ENCODE measurements around the gene PSMC3.

DNA sequence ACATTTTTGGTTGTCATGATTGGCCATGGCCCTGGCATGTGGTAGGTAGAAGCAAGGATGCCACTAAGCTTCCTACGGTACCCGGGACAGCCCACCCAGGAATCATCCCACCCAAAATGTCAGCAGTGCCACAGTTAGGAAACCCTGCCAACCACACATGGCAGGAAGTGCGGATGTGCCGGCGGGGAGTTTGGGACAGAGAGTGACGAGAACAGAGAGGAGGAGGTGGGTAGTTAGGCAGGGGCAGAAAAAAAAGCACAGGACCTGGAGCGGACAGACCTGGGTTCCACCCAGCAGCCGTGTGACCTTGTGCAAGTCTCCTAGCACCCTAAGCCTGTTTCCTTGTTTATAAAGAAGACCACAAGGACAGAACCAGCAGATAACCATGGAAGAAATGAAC lies 51.2 kb downstream of the PSMC3 start:
- TF ChIP-seq, protein P1, sequence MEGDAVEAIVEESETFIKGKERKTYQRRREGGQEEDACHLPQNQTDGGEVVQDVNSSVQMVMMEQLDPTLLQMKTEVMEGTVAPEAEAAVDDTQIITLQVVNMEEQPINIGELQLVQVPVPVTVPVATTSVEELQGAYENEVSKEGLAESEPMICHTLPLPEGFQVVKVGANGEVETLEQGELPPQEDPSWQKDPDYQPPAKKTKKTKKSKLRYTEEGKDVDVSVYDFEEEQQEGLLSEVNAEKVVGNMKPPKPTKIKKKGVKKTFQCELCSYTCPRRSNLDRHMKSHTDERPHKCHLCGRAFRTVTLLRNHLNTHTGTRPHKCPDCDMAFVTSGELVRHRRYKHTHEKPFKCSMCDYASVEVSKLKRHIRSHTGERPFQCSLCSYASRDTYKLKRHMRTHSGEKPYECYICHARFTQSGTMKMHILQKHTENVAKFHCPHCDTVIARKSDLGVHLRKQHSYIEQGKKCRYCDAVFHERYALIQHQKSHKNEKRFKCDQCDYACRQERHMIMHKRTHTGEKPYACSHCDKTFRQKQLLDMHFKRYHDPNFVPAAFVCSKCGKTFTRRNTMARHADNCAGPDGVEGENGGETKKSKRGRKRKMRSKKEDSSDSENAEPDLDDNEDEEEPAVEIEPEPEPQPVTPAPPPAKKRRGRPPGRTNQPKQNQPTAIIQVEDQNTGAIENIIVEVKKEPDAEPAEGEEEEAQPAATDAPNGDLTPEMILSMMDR (conservative IDR thresholded peaks at IDR 0.05), result no peak
- no peak for TF ChIP-seq EZH2 (IDR thresholded peaks at IDR 0.05; ENCODE audit: low read depth)
